GM11168 (cell line): ENCODE data around the gene ARL14EP.

Experiments used
- in situ Hi-C: fragments of 300-500 bp; cut with MboI; formaldehyde crosslinking; loops from one replicate; pipeline ENCODE4 v1.12.0; 2022; ENCODE audit warnings: low sequenced_read_pairs; ENCODE audit not compliant: unreplicated experiment

Gene ARL14EP

DNA sequence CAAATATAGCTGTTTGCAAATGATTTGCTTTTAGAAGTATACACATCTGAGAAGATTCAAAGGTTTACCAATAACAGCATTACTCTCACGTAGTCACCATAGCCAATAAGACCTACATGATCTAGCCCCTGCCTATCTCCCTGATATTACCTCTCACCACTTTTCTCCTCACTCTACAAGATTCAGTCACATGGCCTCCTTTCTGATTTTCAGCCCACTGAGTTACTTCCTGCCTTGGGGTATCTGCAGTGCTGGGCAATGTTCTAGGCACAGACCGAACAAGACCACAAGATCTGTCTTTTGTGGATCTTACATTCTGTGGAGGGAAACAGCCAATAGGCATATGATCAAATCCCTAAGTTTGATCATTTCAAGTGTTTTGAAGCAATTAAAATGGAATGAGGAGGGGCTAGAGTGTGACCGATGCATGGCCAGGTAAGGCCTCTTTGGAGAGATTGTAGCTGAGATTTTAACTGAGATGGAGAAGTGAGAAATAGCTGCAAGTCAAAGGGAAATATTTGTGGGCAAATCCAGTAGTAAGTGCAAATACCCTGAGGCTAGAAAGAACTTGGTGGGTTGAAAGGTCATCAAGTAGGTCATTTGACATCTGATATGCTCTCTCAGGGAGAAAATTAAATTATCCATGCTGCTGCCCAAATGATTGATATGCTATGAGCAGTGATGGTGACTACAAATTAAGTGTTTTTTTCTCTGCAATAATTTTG is 43.1 kb downstream of the ARL14EP start:
- in situ Hi-C loops, result no loop called here

DNA sequence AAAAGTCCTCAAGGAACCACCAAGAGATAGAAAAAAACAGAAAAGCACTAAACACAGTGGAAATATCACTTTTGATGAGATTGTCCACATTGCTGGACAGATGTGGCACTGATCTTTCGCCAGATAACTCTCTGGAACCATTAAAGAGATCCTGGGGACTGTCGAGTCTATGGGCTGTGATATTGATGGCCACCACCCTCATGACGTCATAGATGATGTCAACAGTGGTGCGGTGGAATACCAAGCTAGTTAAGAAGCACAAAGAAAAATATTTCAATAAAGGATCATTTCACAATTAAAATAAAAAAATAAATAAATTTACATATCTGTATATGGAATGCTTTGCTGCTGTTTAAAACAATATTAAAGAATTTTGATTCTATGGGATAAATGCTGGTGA is 45.5 kb downstream of the ARL14EP start:
- in situ Hi-C loops, result no loop called here

DNA sequence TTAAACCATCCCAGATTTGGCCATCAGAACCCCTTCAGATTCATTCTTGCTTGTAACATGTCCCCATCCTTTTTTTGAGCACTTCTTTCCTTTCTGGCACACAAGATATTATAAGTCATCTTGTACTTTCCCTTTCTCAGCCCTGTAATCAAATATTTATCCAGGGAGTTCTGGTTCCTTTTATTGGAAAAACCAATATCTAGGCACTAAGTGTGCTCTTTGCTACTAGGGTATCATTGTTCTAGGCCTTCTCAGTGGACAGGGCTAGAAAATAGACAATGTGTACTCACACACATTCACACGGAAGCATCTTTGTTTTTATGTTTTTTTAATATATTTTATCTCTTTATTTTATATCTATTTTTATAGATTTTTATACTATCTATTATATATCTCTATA is 47.3 kb downstream of the ARL14EP start:
- in situ Hi-C loops, result no loop called here

DNA sequence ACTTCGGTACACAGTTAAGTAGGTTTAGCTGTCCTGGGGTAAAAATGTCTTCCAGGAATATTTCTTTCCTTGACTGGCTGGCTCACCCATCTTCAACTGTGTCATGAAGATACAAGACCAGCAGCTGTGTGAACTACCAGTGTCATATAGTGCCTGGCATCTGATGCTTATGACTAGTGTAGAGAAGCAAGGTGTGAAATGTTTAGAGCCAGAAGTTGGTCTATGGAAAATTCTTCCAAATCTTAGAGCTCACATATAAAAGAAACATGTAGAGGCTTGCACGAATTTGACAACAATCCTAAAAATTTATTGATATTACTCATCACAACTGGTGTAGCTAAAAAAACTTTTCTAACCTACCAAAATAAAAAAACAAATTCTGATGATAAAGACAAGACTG is 54.4 kb downstream of the ARL14EP start:
- in situ Hi-C loops, result no loop called here

DNA sequence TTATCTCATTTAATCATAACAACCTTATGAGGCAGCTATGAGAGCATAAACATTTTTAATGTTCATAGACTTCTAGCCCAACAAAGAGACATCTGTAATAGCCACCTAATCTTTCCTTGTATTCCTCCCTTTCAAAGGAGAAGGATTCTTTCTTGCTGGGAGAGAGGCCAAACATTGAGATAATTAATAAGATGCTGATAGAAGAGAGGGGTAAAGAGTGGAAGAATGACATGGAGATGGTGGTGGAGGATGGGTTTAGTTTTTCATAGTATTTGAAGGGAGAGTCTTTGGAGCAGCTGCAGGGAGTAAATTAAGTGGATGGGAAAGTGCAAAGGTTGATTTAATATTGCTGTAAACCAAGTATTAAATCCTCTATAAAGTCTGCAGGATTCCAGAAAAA is 57.9 kb downstream of the ARL14EP start:
- in situ Hi-C loops, result no loop called here

DNA sequence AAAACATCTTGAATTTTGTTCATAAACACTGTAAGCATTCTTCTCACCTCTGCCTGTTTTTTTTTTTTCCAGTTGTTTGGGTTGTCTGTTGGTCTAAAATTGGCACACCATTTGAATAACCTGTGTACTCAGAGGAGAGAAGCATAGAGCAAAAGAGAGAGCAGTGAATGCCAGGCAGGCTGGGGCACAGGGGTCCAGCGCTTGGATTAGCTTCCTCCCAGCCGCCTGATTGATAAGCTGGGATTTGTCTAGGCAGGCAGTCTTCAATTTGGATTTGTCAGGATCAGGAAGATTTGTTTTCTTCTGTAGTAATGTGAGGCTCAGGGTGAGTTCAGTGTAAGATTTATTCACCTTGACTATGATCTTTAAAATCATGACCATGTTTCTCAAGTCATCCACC is 59.0 kb downstream of the ARL14EP start:
- in situ Hi-C loops, result no loop called here
